GM20431 (cell line): ENCODE results near the gene GNLY.
"Not testable (repeated sequence)": the region's sequence is repeated elsewhere in the genome, so short reads cannot be mapped to it uniquely, and the experiment has no call there.

Experiments used
- in situ Hi-C: fragments of 300-500 bp; cut with MseI, MboI; formaldehyde crosslinking; loops from one replicate; pipeline ENCODE4 v1.15.0; 2020; ENCODE audit warnings: low sequenced_read_pairs; ENCODE audit not compliant: unreplicated experiment

Gene GNLY

DNA sequence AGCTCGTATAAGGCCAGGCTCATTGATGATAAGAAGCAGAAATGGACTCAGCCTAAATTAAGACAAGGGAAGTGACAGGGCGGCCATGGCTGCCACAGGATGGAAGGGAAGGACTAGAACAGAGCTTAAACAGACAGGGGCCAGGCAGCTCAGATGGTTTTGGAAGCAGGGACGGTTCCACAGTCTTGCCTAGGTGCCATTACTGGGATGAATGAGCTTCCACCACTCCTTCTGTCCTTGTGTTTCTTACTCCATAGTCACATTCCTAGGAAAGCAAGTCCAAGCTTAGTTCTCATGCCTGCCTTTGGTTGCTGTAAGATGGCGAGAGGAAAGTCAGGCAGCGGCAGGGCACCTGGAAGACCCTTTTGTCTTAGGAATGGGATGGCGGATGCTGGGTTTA is 11.9 kb downstream of the GNLY start:
- in situ Hi-C loops = no loop called here

GRCh38 chr2:85706599-85707296 is 12.6 kb downstream of the GNLY start:
- in situ Hi-C loops = no loop called here

- in situ Hi-C loops = no loop called here
Observed at GRCh38 chr2:85707304-85707703, 13.1 kb downstream of the GNLY start.

- in situ Hi-C loops = no loop called here
Observed at GRCh38 chr2:85708641-85709040, 14.5 kb downstream of the GNLY start.

DNA sequence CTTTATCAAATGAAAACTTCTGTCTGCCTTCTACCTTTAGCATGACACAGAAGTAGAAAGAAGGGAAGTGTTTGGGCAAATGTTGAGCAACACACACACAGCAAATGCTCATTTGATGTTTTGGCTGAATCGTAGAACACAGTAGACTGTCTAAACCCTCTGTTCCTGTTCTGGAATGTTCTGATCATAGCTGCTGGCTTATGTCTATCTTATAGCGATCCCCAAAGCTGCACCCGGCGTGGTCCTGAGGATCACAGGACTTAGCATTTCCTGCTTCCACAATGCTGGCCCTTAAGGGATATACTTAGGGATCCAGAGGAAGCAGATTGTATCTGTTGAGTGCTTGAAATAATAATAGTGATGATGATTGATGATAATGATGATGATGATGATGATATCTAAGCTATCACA is 15.2 kb downstream of the GNLY start:
- in situ Hi-C loops = no loop called here

DNA sequence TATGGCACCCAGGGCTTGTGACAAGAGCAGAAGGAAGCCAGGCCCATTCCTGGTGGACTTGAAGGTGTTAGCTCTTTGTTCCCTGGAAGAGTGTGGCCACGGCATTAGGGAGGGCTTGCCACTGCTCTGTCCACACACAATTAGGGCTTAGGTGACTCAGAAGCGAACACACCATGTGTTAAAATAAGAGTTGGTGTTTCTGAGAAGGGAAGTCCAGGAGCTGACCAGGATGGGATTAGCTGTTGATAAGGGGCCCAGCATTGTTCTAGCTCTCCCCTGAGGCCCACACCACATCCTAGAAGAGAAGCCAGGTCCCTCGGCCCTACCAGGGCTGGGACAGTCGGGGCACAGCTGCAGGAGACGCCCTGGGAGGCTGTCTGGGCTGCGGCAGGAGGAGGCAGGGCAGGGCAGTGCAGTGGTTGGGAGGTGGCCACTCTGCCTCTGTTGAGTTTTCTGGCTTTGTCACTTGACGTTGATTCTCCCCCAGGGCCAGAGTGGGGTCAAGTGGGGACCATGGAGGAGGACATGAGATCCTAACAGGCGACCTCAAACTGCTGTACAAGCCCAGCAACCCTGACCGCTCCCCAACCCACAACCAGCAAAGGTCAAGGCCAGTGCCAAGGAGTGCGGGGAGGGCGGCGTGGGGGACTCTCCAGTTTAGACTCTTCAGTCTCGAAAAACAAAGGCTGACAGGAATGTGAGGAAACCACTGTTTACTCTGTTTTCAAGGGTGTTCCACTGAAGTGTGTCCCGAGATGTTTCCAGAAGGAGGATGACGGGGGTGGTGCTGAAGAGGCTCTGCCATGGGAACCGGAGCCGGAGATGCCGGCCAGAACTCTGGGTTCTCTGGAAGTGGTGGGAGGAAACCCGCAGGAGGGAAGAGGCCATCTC is 16.8 kb downstream of the GNLY start:
- in situ Hi-C loops = no loop called here

- in situ Hi-C loops = no loop called here
Observed at GRCh38 chr2:85711578-85712060, 17.5 kb downstream of the GNLY start.

DNA sequence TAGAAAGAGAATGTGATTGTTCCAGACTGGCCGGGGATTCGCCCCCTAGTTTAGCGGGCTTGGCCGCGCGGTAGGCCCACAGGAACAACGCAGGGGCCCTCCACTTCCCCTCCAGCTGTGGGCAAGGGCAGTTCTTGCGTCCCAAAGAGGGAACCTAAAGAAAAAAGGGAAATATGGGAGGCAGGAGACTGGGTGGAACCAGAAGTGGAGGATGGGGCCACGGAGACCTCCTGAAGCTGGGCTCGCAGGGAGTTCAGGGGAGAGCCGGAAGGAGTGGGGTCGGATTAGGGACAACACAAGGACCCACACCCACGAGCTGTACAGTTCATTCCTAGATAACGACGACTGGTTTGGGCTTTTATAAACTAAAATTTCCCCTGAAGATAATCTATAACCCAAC is 18.2 kb downstream of the GNLY start:
- in situ Hi-C loops = no loop called here

- in situ Hi-C loops = no loop called here
Observed at GRCh38 chr2:85712849-85713612, 18.9 kb downstream of the GNLY start.

GRCh38 chr2:85713836-85714235 is 19.7 kb downstream of the GNLY start:
- in situ Hi-C loops = no loop called here

- in situ Hi-C loops = not testable (repeated sequence)
Observed at GRCh38 chr2:85714421-85714820, 20.3 kb downstream of the GNLY start.

DNA sequence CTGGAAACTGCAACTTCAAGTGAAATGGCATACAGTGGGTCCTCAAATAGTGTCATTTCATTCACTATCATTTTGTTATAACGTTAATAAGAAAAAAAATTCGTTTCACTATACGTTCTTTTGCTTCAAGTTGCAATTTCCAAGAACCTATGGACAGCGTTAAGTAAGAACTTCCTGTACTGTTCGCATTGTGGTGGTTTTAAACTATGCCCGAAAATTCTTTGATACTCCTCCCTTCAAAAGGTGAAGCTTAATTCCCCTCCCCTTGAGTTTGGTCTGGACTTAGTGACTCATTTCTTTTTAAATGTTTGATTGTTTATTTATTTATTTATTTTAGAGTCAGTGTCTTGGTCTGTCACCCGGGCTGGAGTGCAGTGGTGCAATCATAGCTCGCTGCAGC is 20.7 kb downstream of the GNLY start:
- in situ Hi-C loops = no loop called here

GRCh38 chr2:85716346-85716914 is 22.3 kb downstream of the GNLY start:
- in situ Hi-C loops = no loop called here

DNA sequence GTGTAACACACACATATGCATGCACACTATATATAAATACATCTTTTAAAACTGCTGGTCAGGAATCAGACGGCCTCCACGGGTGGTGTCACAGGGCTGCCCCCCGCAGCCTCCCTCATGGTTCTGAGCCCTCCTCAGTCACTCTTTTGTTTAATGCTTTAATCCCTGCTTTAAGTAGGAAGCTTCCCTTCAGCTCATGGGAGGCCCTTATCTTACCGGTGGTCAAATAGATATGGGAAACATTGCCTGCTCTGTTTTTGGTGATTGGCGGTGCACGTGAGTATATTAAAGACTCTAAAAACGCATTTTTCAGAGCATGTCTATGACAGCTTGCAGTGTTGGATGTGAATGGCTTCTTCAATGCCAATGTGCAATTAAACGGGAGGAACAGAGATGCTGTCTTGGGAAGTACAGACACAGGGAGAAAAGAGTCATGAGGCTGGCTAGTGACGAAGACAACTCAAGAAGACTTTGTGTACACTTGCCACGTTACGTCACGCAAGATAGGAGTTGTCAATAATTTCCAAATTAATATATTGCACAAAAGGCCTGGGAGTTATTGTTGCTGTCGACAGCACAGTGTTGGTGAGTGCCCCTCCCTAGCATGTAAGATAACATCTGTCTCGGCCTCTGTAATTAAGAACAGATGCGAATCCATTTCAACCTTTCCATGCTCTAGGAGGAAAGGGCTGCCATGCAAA is 23.3 kb downstream of the GNLY start:
- in situ Hi-C loops = no loop called here

GRCh38 chr2:85718009-85718391 is 23.8 kb downstream of the GNLY start:
- in situ Hi-C loops = no loop called here

- in situ Hi-C loops = no loop called here
Observed at GRCh38 chr2:85718885-85719492, 24.8 kb downstream of the GNLY start.

GRCh38 chr2:85719609-85720240 is 25.6 kb downstream of the GNLY start:
- in situ Hi-C loops = loop anchor here (5.0 kb wide), 1 partner anchor 98 kb away; no protein-coding TSS in a partner anchor

DNA sequence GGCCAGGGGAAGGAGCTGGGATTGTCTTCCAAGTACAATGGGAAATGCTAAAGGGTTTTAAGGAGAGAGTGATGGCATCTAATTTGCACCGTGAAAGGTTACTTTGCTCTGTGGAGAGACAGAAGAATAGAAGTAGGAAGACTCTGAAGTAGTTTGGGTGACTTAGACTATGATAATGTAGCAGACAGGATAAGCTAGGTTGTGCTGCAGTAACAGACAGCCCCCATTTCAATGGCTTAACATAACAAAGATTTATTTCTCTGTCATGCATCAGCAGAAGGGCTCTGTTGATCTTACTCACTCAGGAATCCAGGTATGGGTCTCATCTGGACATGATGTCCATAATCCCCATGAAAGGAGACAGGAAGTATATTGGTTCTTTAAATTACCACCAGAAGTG is 26.4 kb downstream of the GNLY start:
- in situ Hi-C loops = loop anchor here (5.0 kb wide), 1 partner anchor 97 kb away; no protein-coding TSS in a partner anchor

DNA sequence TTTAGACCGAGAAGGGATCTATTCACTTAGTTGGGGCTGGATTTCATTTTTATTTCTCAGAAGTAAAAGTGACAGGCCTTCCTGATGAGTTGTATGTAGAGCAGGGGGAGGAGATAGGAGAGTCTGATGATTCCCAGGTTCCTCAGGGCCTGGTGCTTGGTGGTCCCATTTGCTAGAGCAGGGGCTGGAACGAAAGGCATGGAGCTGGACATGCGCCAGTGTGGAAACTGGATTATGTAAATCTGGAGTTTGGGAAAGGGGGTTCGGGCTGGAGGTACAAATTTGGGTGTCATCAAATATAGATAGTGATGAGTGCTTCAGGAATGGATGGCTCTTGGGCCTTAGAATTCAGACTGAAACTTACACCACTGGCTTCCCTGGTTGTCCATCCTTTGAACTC is 27.5 kb downstream of the GNLY start:
- in situ Hi-C loops = loop anchor here (5.0 kb wide), 1 partner anchor 96 kb away; no protein-coding TSS in a partner anchor
